ENCODE measurements around the gene ACKR3. TPM values are rescaled to one million over a fixed set of nuclear protein-coding genes. Genes with fewer than 3 reads are reported as not detected.

ACKR3 gene
- total RNA-seq, 1 experiment from 2014 or later: 87.5 TPM

GRCh38 chr2:236580746-236581355 lies 11.2 kb downstream of the ACKR3 start:
- no peak for DNase-seq
- H3K27ac ChIP-seq: no peak overlapping the region
- no peak overlapping the region for H3K4me3 ChIP-seq
- H3K9me3 ChIP-seq (replicated peaks): no peaks in the 10 kb centered on the region
- H3K36me3 ChIP-seq: peaks cover 68% of the 10 kb centered on the region
- H3K4me1 ChIP-seq: peaks cover 14% of the 10 kb centered on the region; the same call in 1 of the 2 replicates
- no peaks in the 10 kb centered on the region for H3K27me3 ChIP-seq

- Histone ChIP-seq H3K9me3 (replicated peaks) (no peaks in the 10 kb centered on the region), H3K27ac (no peak overlapping the region), H3K36me3 (peaks cover 63% of the 10 kb centered on the region), H3K4me3 (no peak overlapping the region), H3K4me1 (peaks cover 7% of the 10 kb centered on the region; the same call in 1 of the 2 replicates), H3K27me3 (no peaks in the 10 kb centered on the region)
- no peak for DNase-seq
Measured at GRCh38 chr2:236581546-236581945, 11.9 kb downstream of the ACKR3 start.

- no peak for DNase-seq
- H3K36me3 ChIP-seq: peaks cover 50% of the 10 kb centered on the region
- H3K4me1 ChIP-seq: 0 out of 2 replicates have a peak, but pooled peaks cover 4% of the 10 kb centered on the region
- H3K9me3 ChIP-seq (replicated peaks): 0 out of 2 replicates have a peak, but pooled peaks cover 4% of the 10 kb centered on the region
- no peaks in the 10 kb centered on the region for H3K27me3 ChIP-seq
- no peak overlapping the region for H3K27ac ChIP-seq
- no peak overlapping the region for H3K4me3 ChIP-seq
Measured at GRCh38 chr2:236582968-236583367, 13.3 kb downstream of the ACKR3 start.

- no peak for DNase-seq
- Histone ChIP-seq H3K4me3 (no peak overlapping the region), H3K27ac (no peak overlapping the region), H3K36me3 (peaks cover 42% of the 10 kb centered on the region), H3K4me1 (0 out of 2 replicates have a peak, but pooled peaks cover 4% of the 10 kb centered on the region), H3K9me3 (replicated peaks) (0 out of 2 replicates have a peak, but pooled peaks cover 4% of the 10 kb centered on the region), H3K27me3 (no peaks in the 10 kb centered on the region)
Measured at GRCh38 chr2:236583621-236584203, 14.1 kb downstream of the ACKR3 start.

- Histone ChIP-seq H3K27ac (no peak overlapping the region), H3K4me3 (no peak overlapping the region), H3K4me1 (no peaks in the 10 kb centered on the region), H3K9me3 (replicated peaks) (0 out of 2 replicates have a peak, but pooled peaks cover 4% of the 10 kb centered on the region), H3K36me3 (peaks cover 37% of the 10 kb centered on the region), H3K27me3 (no peaks in the 10 kb centered on the region)
- no peak for DNase-seq
Measured at GRCh38 chr2:236584521-236585384, 15.1 kb downstream of the ACKR3 start.

GRCh38 chr2:236585966-236586365 lies 16.3 kb downstream of the ACKR3 start:
- no peaks in the 10 kb centered on the region for H3K27me3 ChIP-seq
- H3K4me1 ChIP-seq: peaks cover 8% of the 10 kb centered on the region
- no peak overlapping the region for H3K27ac ChIP-seq
- no peak overlapping the region for H3K4me3 ChIP-seq
- no peak for DNase-seq
- H3K9me3 ChIP-seq (replicated peaks): 0 out of 2 replicates have a peak, but pooled peaks cover 4% of the 10 kb centered on the region
- H3K36me3 ChIP-seq: peaks cover 25% of the 10 kb centered on the region

GRCh38 chr2:236587861-236588815 lies 18.5 kb downstream of the ACKR3 start:
- Histone ChIP-seq H3K9me3 (replicated peaks) (0 out of 2 replicates have a peak, but pooled peaks cover 4% of the 10 kb centered on the region), H3K36me3 (peaks cover 3% of the 10 kb centered on the region), H3K27me3 (no peaks in the 10 kb centered on the region), H3K27ac (no peak overlapping the region), H3K4me1 (peaks cover 30% of the 10 kb centered on the region), H3K4me3 (no peak overlapping the region)
- DNase-seq: no peak

GRCh38 chr2:236588932-236589592 lies 19.4 kb downstream of the ACKR3 start:
- Histone ChIP-seq H3K4me3 (no peak overlapping the region), H3K4me1 (peaks cover 32% of the 10 kb centered on the region), H3K9me3 (replicated peaks) (0 out of 2 replicates have a peak, but pooled peaks cover 7% of the 10 kb centered on the region), H3K36me3 (no peaks in the 10 kb centered on the region), H3K27me3 (no peaks in the 10 kb centered on the region), H3K27ac (no peak overlapping the region)
- no peak for DNase-seq

- H3K36me3 ChIP-seq: no peaks in the 10 kb centered on the region
- H3K27me3 ChIP-seq: no peaks in the 10 kb centered on the region
- H3K4me1 ChIP-seq: peaks cover 32% of the 10 kb centered on the region
- DNase-seq: peak; percentile 72 to 83
- H3K27ac ChIP-seq: peak overlapping the region; percentile 46
- H3K4me3 ChIP-seq: no peak overlapping the region
- H3K9me3 ChIP-seq (replicated peaks): 0 out of 2 replicates have a peak, but pooled peaks cover 7% of the 10 kb centered on the region
Measured at GRCh38 chr2:236590846-236591245, 21.2 kb downstream of the ACKR3 start.

- Histone ChIP-seq H3K9me3 (replicated peaks) (0 out of 2 replicates have a peak, but pooled peaks cover 3% of the 10 kb centered on the region), H3K4me1 (peaks cover 32% of the 10 kb centered on the region)
Measured at GRCh38 chr2:236592821-236593220, 23.2 kb downstream of the ACKR3 start.

GRCh38 chr2:236593531-236593930 lies 23.9 kb downstream of the ACKR3 start:
- Histone ChIP-seq H3K27ac (no peak overlapping the region), H3K4me3 (no peak overlapping the region), H3K9me3 (replicated peaks) (0 out of 2 replicates have a peak, but pooled peaks cover 3% of the 10 kb centered on the region), H3K27me3 (no peaks in the 10 kb centered on the region), H3K4me1 (peaks cover 32% of the 10 kb centered on the region), H3K36me3 (no peaks in the 10 kb centered on the region)
- DNase-seq: no peak

More at GRCh38 chr2:236592821-236593220, 23.2 kb downstream of the ACKR3 start:
- Histone ChIP-seq H3K36me3 (no peaks in the 10 kb centered on the region), H3K4me3 (no peak overlapping the region), H3K27me3 (no peaks in the 10 kb centered on the region), H3K27ac (no peak overlapping the region; the same call in 1 of the 2 replicates)
- DNase-seq: peak; percentile 59 to 73

- Histone ChIP-seq H3K4me1 (peaks cover 32% of the 10 kb centered on the region), H3K27ac (no peak overlapping the region), H3K27me3 (no peaks in the 10 kb centered on the region), H3K4me3 (no peak overlapping the region), H3K36me3 (no peaks in the 10 kb centered on the region), H3K9me3 (replicated peaks) (0 out of 2 replicates have a peak, but pooled peaks cover 3% of the 10 kb centered on the region)
- DNase-seq: no peak
Measured at GRCh38 chr2:236593956-236594355, 24.3 kb downstream of the ACKR3 start.

- H3K36me3 ChIP-seq: no peaks in the 10 kb centered on the region
- H3K4me1 ChIP-seq: peaks cover 7% of the 10 kb centered on the region
- no peak overlapping the region for H3K4me3 ChIP-seq
- 0 out of 2 replicates have a peak, but pooled peaks cover 3% of the 10 kb centered on the region for H3K9me3 ChIP-seq (replicated peaks)
- no peaks in the 10 kb centered on the region for H3K27me3 ChIP-seq
- no peak for DNase-seq
- no peak overlapping the region for H3K27ac ChIP-seq
Measured at GRCh38 chr2:236597629-236598028, 28.0 kb downstream of the ACKR3 start.

Measured in SJCRH30 (cell line).